PC-9 (cell line): Measurements from ENCODE around the gene MS4A6A.
"Not testable (repeated sequence)": the region's sequence is repeated elsewhere in the genome, so short reads cannot be mapped to it uniquely, and the experiment has no call there.

Source experiments
- EZH2 ChIP-seq: fragments of 200-600 bp; sonication (generic); IDR thresholded peaks from 2 replicates; pipeline ENCODE4 v1.8.0; 2017; ENCODE audit warnings: antibody characterized with exemption, low read depth
- TF ChIP-seq, protein P1 (sequence below): fragments of 200-600 bp; sonication (generic); conservative IDR thresholded peaks from 2 replicates; pipeline ENCODE4 v1.6.1; 2017; ENCODE audit warnings: mixed run types, antibody characterized with exemption, mild to moderate bottlenecking, moderate library complexity

DNA sequence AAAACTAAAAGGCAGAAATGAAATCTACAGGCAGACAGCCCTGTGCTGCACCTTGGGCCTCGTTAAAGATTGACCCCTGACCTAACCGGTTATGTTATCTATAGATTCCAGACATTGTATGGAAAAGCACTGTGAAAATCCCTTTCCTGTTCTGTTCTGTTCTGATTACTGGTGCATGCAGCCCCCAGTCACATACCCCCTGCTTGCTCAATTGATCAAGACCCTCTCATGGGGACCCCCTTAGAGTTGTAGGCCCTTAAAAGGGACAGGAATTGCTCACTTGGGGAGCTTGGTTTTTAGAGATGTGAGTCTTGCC is 2.6 kb upstream of the MS4A6A start:
- TF ChIP-seq, protein P1, sequence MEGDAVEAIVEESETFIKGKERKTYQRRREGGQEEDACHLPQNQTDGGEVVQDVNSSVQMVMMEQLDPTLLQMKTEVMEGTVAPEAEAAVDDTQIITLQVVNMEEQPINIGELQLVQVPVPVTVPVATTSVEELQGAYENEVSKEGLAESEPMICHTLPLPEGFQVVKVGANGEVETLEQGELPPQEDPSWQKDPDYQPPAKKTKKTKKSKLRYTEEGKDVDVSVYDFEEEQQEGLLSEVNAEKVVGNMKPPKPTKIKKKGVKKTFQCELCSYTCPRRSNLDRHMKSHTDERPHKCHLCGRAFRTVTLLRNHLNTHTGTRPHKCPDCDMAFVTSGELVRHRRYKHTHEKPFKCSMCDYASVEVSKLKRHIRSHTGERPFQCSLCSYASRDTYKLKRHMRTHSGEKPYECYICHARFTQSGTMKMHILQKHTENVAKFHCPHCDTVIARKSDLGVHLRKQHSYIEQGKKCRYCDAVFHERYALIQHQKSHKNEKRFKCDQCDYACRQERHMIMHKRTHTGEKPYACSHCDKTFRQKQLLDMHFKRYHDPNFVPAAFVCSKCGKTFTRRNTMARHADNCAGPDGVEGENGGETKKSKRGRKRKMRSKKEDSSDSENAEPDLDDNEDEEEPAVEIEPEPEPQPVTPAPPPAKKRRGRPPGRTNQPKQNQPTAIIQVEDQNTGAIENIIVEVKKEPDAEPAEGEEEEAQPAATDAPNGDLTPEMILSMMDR: not testable (repeated sequence)
- not testable (repeated sequence) for TF ChIP-seq EZH2
